CD4-positive, alpha-beta T cell treated with Interleukin-15 for 4 hours (primary cell): ENCODE data around the gene KNG1.

Experiments used
- DNase-seq: peaks from one replicate; pipeline ENCODE4 v3.0.0-alpha.2; 2020; ENCODE audit warnings: low spot score

The KNG1 gene

DNA sequence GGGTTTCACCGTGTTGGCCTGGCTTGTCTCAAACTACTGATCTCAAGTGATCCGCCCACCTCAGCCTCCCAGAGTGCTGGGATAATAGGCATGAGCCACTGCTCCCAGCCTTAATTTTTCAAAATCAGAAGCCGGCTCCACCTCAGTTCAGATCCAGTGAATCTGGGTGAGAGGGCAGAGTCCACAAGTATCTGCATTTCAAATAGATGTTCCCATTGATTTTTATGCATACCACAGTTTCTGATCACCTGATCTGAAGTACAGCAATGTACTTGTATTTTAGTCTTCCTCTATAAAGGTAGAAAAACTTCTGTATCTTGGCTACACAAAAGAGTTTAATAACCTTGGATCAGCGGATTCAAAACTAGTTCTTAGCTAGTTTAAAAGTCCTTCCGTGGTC is 62.0 kb downstream of the KNG1 start:
- no peak for DNase-seq

GRCh38 chr3:186782542-186783057 is 65.4 kb downstream of the KNG1 start:
- no peak for DNase-seq

GRCh38 chr3:186783058-186783730 is 66.0 kb downstream of the KNG1 start, which contains the start of gene EIF4A2:
Gene EIF4A2, plus strand, starts transcription at chr3:186783577. Its CDS starts 34 bp downstream, at chr3:186783611.
- peak; percentile 91 for DNase-seq

DNA sequence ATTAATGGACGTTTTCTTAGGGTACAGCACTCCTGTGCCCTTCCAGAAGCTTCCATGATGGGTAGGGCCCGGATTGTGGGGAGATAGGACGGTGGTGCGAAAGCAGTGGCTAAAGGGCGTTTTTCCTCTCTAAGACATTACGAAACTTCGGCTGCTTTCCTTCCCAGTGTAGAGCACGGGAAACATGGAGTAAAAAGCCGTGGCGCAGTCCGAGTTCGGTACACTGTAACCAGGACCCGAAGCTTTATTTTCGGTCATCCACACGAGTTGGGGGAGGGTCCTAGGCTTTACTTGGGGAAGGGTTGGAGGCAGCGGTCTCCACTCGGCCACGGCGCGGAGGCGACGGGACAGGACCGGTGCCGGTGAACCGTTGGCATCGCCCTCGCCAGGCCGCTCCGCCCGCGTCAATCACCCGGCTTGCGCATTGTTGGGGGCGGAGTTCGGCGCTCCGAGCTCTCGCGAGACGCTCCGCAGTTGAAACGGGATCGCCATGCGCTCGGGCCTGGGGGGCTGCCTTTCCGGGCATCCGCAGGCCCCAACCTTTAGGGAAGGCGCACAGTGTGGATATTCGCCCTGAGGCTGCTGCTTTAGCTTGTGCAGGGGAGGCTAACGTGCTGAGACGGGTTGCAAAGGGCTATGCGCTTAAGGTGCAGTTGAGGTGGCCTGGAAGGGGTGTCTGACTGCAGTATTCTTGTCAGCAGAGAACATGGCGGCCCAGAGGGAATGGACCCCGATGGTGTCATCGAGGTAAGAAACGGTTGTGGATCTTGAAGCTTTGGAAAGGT is 66.8 kb downstream of the KNG1 start:
- peak; percentile 82 for DNase-seq

DNA sequence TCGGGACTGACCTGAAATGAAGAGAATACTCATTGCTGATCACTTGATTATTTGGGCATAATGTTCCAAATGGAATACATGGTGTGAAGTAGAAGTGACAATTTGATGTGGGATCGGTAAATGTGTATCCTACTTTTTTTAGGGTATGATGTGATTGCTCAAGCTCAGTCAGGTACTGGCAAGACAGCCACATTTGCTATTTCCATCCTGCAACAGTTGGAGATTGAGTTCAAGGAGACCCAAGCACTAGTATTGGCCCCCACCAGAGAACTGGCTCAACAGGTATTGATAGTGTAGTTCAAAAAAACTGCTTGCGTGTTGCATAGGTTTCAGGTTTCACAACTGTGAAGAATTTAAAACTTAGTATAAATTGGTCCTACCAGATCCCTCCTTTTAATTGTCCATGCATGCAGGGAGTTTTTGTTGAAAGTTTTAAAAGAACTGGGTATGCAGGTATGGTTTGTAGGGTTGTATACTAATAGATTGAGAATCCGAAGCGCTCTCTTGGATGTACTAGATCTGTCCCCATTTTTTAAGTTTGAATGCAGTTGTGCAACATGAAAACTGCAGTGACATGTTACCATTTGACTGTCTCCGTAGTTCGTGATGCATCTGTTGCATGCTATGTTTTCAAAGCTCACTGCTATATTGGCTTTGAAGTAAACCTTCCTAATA is 67.8 kb downstream of the KNG1 start:
- no peak for DNase-seq

GRCh38 chr3:186785495-186786018 is 68.4 kb downstream of the KNG1 start:
- no peak for DNase-seq

GRCh38 chr3:186786922-186787321 is 69.8 kb downstream of the KNG1 start:
- no peak for DNase-seq

- DNase-seq = no peak
These were observed 70.7 kb downstream of the KNG1 start for GRCh38 chr3:186787642-186788481.

DNA sequence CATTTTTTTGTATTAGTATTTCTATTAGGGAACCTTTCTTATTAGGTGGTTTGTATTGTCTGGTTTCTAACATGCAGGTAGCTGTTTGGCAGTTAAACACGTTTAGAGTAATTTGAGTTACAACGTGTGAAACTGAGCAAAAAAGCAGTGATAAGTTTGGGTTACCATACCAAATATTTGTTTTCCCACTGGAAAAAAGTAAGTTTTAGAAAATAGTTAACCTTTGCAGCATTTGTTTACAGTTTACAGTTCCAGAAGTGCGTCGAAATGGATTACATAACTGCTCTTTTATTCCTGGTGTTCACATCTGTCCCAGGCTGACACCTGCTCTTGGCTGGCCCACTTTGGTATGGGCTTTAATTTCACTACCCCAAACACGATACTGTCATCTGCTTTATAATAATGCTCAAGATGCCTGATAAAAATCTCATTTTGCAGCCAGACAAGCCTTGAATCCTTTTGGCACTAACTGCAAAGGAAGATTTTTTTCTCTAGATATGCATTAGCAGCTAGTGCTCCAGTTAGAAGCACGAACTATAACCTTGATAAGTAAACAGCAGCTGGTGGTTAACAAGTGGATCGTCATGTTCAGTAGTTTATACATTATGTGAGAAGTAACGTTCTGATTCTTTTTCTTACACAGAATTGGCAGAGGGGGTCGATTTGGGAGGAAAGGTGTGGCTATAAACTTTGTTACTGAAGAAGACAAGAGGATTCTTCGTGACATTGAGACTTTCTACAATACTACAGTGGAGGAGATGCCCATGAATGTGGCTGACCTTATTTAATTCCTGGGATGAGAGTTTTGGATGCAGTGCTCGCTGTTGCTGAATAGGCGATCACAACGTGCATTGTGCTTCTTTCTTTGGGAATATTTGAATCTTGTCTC is 71.6 kb downstream of the KNG1 start:
- no peak for DNase-seq

DNA sequence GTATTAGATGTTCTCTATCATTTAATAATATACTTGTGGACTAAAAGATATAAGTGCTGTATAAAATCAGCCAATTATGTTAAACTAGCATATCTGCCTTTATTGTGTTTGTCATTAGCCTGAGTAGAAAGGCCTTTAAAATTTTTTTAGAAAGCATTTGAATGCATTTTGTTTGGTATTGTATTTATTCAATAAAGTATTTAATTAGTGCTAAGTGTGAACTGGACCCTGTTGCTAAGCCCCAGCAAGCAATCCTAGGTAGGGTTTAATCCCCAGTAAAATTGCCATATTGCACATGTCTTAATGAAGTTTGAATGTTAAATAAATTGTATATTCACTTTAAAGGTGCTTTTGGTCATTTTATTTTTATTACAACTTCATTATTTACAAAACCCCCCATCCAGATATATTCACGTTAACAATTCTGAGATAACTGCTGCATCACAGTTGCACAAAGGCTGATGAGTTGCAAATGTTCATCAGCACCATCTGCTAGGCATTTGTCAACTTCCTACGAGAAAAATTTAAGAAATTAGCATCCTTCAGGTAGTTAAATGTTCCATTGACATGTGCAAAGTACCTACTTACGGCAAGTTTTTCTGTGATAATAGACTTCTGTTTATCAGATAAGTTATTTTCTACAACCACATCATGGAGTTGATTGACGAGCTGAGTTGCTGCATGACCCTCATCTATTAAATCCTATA is 72.5 kb downstream of the KNG1 start:
- DNase-seq = no peak

GRCh38 chr3:186790261-186790981 is 73.3 kb downstream of the KNG1 start:
- DNase-seq = no peak
